ENCODE results near the gene TMEM51.

DNA sequence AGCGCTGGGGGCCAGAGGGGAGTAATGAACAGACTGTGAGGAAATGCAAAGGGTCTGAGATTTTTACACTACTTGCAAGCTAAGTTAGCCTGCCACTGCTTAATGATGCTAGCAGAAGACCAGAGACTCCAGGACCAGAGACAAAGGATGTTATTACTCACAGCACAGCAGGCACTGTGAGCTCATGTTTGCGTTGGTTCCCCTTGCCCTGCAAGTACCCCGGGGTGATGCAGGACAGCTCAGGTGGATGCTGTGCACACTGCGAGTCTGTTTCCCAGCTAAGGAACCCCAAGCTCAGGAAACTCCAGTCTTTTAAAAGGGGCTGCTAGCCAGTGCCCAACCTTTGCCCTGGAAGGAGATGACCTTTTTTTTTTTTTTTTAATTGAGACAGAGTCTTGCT lies 94.7 kb downstream of the TMEM51 start:
- TF ChIP-seq FOXJ3 (CRISPR knock-in tag; IDR thresholded peaks at IDR 0.05; ENCODE audit: borderline replicate concordance): no peak
- no peak for TF ChIP-seq ATF1 (CRISPR knock-in tag; IDR thresholded peaks at IDR 0.05)
- no peak for TF ChIP-seq ZNF232 (CRISPR knock-in tag; IDR thresholded peaks at IDR 0.05)
